Measurements from ENCODE around the gene SNRK. TPM values are rescaled to one million over a fixed set of nuclear protein-coding genes. Genes with fewer than 3 reads are reported as not detected.
A peak's percentile ranks its signal among the peaks of the same experiment; 100 is the strongest.

The SNRK gene
- total and polyA plus RNA-seq, 7 donors: 6.8 to 25.6 (median 18.8) TPM

- 62 to 74% (median 63%) methylated on average over 6 of the region's 6 CpGs for WGBS, 3 donors
These were observed 42.5 kb upstream of the SNRK start for GRCh38 chr3:43243590-43244587.

GRCh38 chr3:43244694-43245093, 41.6 kb upstream of the SNRK start:
- H3K27me3 ChIP-seq (ENCODE audit: insufficient read depth in 3 of 3, low read length in 2 of 3): peaks cover 0 to 1% (median 0%) of the 10 kb centered on the region in 3 donors
- no peak for TF ChIP-seq CTCF (IDR thresholded peaks at IDR 0.05)
- no peaks in the 10 kb centered on the region for H3K9me3 ChIP-seq
- no peak overlapping the region for H3K27ac ChIP-seq
- H3K4me3 ChIP-seq: no peak overlapping the region
- H3K36me3 ChIP-seq (ENCODE audit: insufficient read depth in 1 of 2, low read depth in 1 of 2): no peaks in the 10 kb centered on the region
- DNase-seq (no peak), ATAC-seq (no peak)
- peaks cover 6% of the 10 kb centered on the region for H3K4me1 ChIP-seq
- intact Hi-C loops (cut with DNase I): no loop called here

More at GRCh38 chr3:43243590-43244587, 42.5 kb upstream of the SNRK start:
- no peak for TF ChIP-seq CTCF (IDR thresholded peaks at IDR 0.05)
- Histone ChIP-seq H3K27ac (no peak overlapping the region), H3K4me3 (no peak overlapping the region), H3K4me1 (peaks cover 6% of the 10 kb centered on the region), H3K27me3 (ENCODE audit: insufficient read depth in 3 of 3, low read length in 2 of 3) (peaks cover 0 to 1% (median 0%) of the 10 kb centered on the region in 3 donors), H3K9me3 (no peaks in the 10 kb centered on the region), H3K36me3 (ENCODE audit: insufficient read depth in 1 of 2, low read depth in 1 of 2) (no peaks in the 10 kb centered on the region)
- ATAC-seq: no peak
- intact Hi-C loops (cut with DNase I): no loop called here
- DNase-seq: no peak

- no peak for TF ChIP-seq CTCF (IDR thresholded peaks at IDR 0.05)
- H3K27me3 ChIP-seq (ENCODE audit: insufficient read depth in 3 of 3, low read length in 2 of 3): peaks cover 0 to 2% (median 1%) of the 10 kb centered on the region in 3 donors
- peaks cover 6% of the 10 kb centered on the region for H3K4me1 ChIP-seq
- no peaks in the 10 kb centered on the region for H3K36me3 ChIP-seq (ENCODE audit: insufficient read depth in 1 of 2, low read depth in 1 of 2)
- ATAC-seq: peak in 1 of 4 donors; percentile 24
- no peaks in the 10 kb centered on the region for H3K9me3 ChIP-seq
- WGBS, 3 donors: 27 to 42% (median 39%) methylated on average over 2 of the region's 2 CpGs
- intact Hi-C loops (cut with DNase I): no loop called here
- DNase-seq: no peak
- H3K4me3 ChIP-seq: no peak overlapping the region
- H3K27ac ChIP-seq: no peak overlapping the region
These were observed 39.4 kb upstream of the SNRK start for GRCh38 chr3:43246976-43247375.

- 12 to 19% (median 17%) methylated on average over 3 of the region's 3 CpGs for WGBS, 3 donors
- intact Hi-C loops (cut with DNase I): no loop called here
- no peak overlapping the region for H3K4me3 ChIP-seq
- H3K4me1 ChIP-seq: peaks cover 6% of the 10 kb centered on the region
- H3K27ac ChIP-seq: no peak overlapping the region
- H3K9me3 ChIP-seq: no peaks in the 10 kb centered on the region
- DNase-seq (no peak), ATAC-seq (no peak)
- H3K27me3 ChIP-seq (ENCODE audit: insufficient read depth in 3 of 3, low read length in 2 of 3): peaks cover 0 to 2% (median 1%) of the 10 kb centered on the region in 3 donors
- no peak for TF ChIP-seq CTCF (IDR thresholded peaks at IDR 0.05)
- H3K36me3 ChIP-seq (ENCODE audit: insufficient read depth in 1 of 2, low read depth in 1 of 2): no peaks in the 10 kb centered on the region
These were observed 38.7 kb upstream of the SNRK start for GRCh38 chr3:43247561-43248184.
